ENCODE measurements around the gene SURF1.

DNA sequence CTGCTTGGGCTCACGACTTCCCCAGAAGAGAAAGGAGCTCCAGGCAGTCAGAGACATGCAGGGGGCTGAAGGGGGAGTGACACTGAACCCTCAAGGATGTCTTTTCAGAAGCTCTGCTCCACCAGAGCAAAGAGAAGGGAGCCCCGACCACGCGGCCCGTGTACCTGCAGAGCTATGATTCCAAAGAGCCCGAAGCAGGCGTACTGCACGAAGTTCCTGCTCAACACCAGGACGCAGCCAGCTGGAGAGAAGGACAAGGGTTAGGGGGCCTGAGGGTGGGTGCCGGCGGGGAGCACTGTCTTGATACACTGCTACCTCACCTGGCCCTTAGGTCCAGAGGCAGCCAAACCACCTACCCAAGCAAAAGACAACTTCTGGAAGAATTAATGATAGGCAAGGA, 10.1 kb upstream of the SURF1 start:
- TF ChIP-seq, protein P1, sequence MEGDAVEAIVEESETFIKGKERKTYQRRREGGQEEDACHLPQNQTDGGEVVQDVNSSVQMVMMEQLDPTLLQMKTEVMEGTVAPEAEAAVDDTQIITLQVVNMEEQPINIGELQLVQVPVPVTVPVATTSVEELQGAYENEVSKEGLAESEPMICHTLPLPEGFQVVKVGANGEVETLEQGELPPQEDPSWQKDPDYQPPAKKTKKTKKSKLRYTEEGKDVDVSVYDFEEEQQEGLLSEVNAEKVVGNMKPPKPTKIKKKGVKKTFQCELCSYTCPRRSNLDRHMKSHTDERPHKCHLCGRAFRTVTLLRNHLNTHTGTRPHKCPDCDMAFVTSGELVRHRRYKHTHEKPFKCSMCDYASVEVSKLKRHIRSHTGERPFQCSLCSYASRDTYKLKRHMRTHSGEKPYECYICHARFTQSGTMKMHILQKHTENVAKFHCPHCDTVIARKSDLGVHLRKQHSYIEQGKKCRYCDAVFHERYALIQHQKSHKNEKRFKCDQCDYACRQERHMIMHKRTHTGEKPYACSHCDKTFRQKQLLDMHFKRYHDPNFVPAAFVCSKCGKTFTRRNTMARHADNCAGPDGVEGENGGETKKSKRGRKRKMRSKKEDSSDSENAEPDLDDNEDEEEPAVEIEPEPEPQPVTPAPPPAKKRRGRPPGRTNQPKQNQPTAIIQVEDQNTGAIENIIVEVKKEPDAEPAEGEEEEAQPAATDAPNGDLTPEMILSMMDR (IDR thresholded peaks at IDR 0.05; ENCODE audit: insufficient read depth, low read length, poor library complexity, severe bottlenecking): no peak
- no peak for TF ChIP-seq EZH2phosphoT487 (conservative IDR thresholded peaks at IDR 0.05; ENCODE audit: low read length)
